ENCODE data around the gene ZYX.

GRCh38 chr7:143408686-143409561, 27.8 kb downstream of the ZYX start, which contains the start of gene EPHA1:
- TF ChIP-seq POLR2AphosphoS5 (IDR thresholded peaks at IDR 0.05) (no peak), TAF1 (IDR thresholded peaks at IDR 0.05; ENCODE audit: low read depth) (no peak), CTCF (IDR thresholded peaks at IDR 0.05; ENCODE audit: poor library complexity, severe bottlenecking) (no peak)
